PFSK-1 (cell line): Measurements from ENCODE around the gene PROM1.

ENCODE experiments used
- FOXP2 ChIP-seq: optimal IDR thresholded peaks from 2 replicates; pipeline ENCODE3; 2011; ENCODE audit warnings: borderline replicate concordance, control low read depth, inconsistent platforms; ENCODE audit not compliant: insufficient read depth; ENCODE audit errors: extremely low read length, extremely low read depth
- POLR2AphosphoS5 ChIP-seq: IDR thresholded peaks from 2 replicates; pipeline ENCODE4 v1.6.1; 2012; ENCODE audit warnings: low read depth, mild to moderate bottlenecking, control low read depth, low read length, moderate library complexity
- REST ChIP-seq, 2 experiments: IDR thresholded peaks; 2 replicates each; pipeline versions ENCODE4 v1.6.1 to v1.8.0; 2011 to 2012; ENCODE audit warnings: low read depth in 2 of 2, low read length in 2 of 2, control low read depth in 1 of 2, inconsistent platforms in 1 of 2, mild to moderate bottlenecking in 1 of 2, moderate library complexity in 1 of 2; ENCODE audit not compliant: insufficient read depth in 1 of 2
- SIN3A ChIP-seq: IDR thresholded peaks from 2 replicates; pipeline ENCODE4 v1.6.1; 2012; ENCODE audit warnings: mild to moderate bottlenecking, low read length, moderate library complexity, borderline replicate concordance; ENCODE audit not compliant: insufficient read depth
- TAF1 ChIP-seq: IDR thresholded peaks from 2 replicates; pipeline ENCODE4 v1.6.1; 2012; ENCODE audit warnings: low read length, control low read depth, borderline replicate concordance; ENCODE audit not compliant: insufficient read depth

Gene PROM1

GRCh38 chr4:15958562-15958961 lies 125.3 kb downstream of the PROM1 start:
- TF ChIP-seq POLR2AphosphoS5 = no peak
- TF ChIP-seq SIN3A = no peak
- no peak for TF ChIP-seq TAF1
- TF ChIP-seq FOXP2 = no peak
- no peak for TF ChIP-seq REST (IDR thresholded peaks at IDR 0.05; ENCODE audit: insufficient read depth in 1 of 2, low read depth in 2 of 2, low read length in 2 of 2)

GRCh38 chr4:15956179-15956850 lies 127.5 kb downstream of the PROM1 start:
- TF ChIP-seq REST (IDR thresholded peaks at IDR 0.05; ENCODE audit: insufficient read depth in 1 of 2, low read depth in 2 of 2, low read length in 2 of 2) (0 out of 4 replicates have a peak, but pooled peaks of 1 of the 2 experiments have one; percentile 22), POLR2AphosphoS5 (no peak), FOXP2 (no peak)

- TF ChIP-seq FOXP2 (no peak), POLR2AphosphoS5 (no peak), SIN3A (no peak), TAF1 (no peak), REST (IDR thresholded peaks at IDR 0.05; ENCODE audit: insufficient read depth in 1 of 2, low read depth in 2 of 2, low read length in 2 of 2) (no peak)
These were observed 128.2 kb downstream of the PROM1 start for GRCh38 chr4:15955670-15956069.

GRCh38 chr4:15953625-15954024 lies 130.2 kb downstream of the PROM1 start:
- TF ChIP-seq POLR2AphosphoS5 (no peak), REST (IDR thresholded peaks at IDR 0.05; ENCODE audit: insufficient read depth in 1 of 2, low read depth in 2 of 2, low read length in 2 of 2) (no peak), SIN3A (no peak), TAF1 (no peak), FOXP2 (no peak)

- TF ChIP-seq FOXP2 = no peak
- no peak for TF ChIP-seq TAF1
- TF ChIP-seq POLR2AphosphoS5 = no peak
- no peak for TF ChIP-seq REST (IDR thresholded peaks at IDR 0.05; ENCODE audit: insufficient read depth in 1 of 2, low read depth in 2 of 2, low read length in 2 of 2)
- TF ChIP-seq SIN3A = no peak
These were observed 132.0 kb downstream of the PROM1 start for GRCh38 chr4:15951781-15952180.
